CD14-positive monocyte (primary cell): Measurements from ENCODE around the gene PREP. TPM values are rescaled to one million over a fixed set of nuclear protein-coding genes. Genes with fewer than 3 reads are reported as not detected.
"Not testable (repeated sequence)": the region's sequence is repeated elsewhere in the genome, so short reads cannot be mapped to it uniquely, and the experiment has no call there.

Experiments
- DNase-seq, 3 donors: peaks; one replicate each; pipeline ENCODE4 v3.0.0-alpha.2; 2011 to 2022
- H2AFZ ChIP-seq: 2 replicates; pipeline ENCODE4 v1.6.0; 2012; ENCODE audit warnings: mild to moderate bottlenecking, low read depth, low read length, inconsistent platforms; ENCODE audit not compliant: insufficient read depth, poor library complexity, severe bottlenecking
- H3K27ac ChIP-seq, 2 donors: 1 replicate in 1 of 2; 2 replicates in 1 of 2; pipeline ENCODE4 v1.5.1; 2012 to 2013; ENCODE audit warnings: low read length in 2 of 2, control low read depth in 1 of 2, inconsistent platforms in 1 of 2, low read depth in 1 of 2, mild to moderate bottlenecking in 1 of 2
- H3K27me3 ChIP-seq, 2 donors: one replicate each; pipeline versions ENCODE4 v1.6.0 to v1.6.1; 2011 to 2013; ENCODE audit warnings: low read length in 2 of 2; ENCODE audit not compliant: control insufficient read depth in 2 of 2, insufficient read depth in 2 of 2
- H3K36me3 ChIP-seq, 2 donors: replicated peaks in 1 of 2; 1 replicate in 1 of 2; 2 replicates in 1 of 2; pipeline versions ENCODE4 v1.5.1 to v1.6.1; 2012 to 2013; ENCODE audit warnings: low read length in 2 of 2, control low read depth in 1 of 2, inconsistent platforms in 1 of 2, mild to moderate bottlenecking in 1 of 2; ENCODE audit not compliant: insufficient read depth in 2 of 2, control insufficient read depth in 1 of 2
- H3K4me1 ChIP-seq, 2 donors: 1 replicate in 1 of 2; 2 replicates in 1 of 2; pipeline versions ENCODE4 v1.5.1 to v1.6.1; 2012 to 2013; ENCODE audit warnings: low read length in 2 of 2, control low read depth in 1 of 2, inconsistent platforms in 1 of 2, mild to moderate bottlenecking in 1 of 2, moderate library complexity in 1 of 2; ENCODE audit not compliant: insufficient read depth in 2 of 2, control insufficient read depth in 1 of 2
- H3K4me2 ChIP-seq: replicated peaks from 2 replicates; pipeline ENCODE3; 2012; ENCODE audit warnings: low read length, moderate library complexity, mild to moderate bottlenecking; ENCODE audit not compliant: poor library complexity, severe bottlenecking; ENCODE audit errors: extremely low read depth
- H3K4me3 ChIP-seq, 3 experiments: fragments of 200-600 bp in 1 of 3; sonication (generic) in 1 of 3; replicated peaks in 1 of 3; 1 replicate in 2 of 3; 2 replicates in 1 of 3; pipeline ENCODE4 v1.5.1; 2011 to 2013; ENCODE audit warnings: low read length in 3 of 3, mild to moderate bottlenecking in 3 of 3, control low read depth in 2 of 3, low read depth in 2 of 3, inconsistent platforms in 1 of 3, moderate library complexity in 1 of 3
- H3K79me2 ChIP-seq: 2 replicates; pipeline ENCODE4 v1.6.0; 2012; ENCODE audit warnings: mild to moderate bottlenecking, control low read depth, inconsistent platforms, low read length, moderate library complexity; ENCODE audit not compliant: insufficient read depth
- H3K9ac ChIP-seq: 2 replicates; pipeline ENCODE4 v1.6.0; 2017; ENCODE audit warnings: low read length, mild to moderate bottlenecking; ENCODE audit not compliant: insufficient read depth, poor library complexity, severe bottlenecking
- H3K9me3 ChIP-seq, 2 donors: replicated peaks in 1 of 2; 1 replicate in 1 of 2; 2 replicates in 1 of 2; pipeline versions ENCODE4 v1.5.1 to v1.6.1; 2012 to 2013; ENCODE audit warnings: low read length in 2 of 2, control low read depth in 1 of 2; ENCODE audit not compliant: control insufficient read depth in 1 of 2, insufficient read depth in 1 of 2
- H4K20me1 ChIP-seq: 2 replicates; pipeline ENCODE4 v1.6.0; 2012; ENCODE audit warnings: mild to moderate bottlenecking, low read length, control low read depth, moderate library complexity; ENCODE audit not compliant: insufficient read depth
- H3K27ac Mint-ChIP-seq, 7 donors: one replicate each; pipeline ENCODE4 v1.8.0; 2020; ENCODE audit warnings: mild to moderate bottlenecking in 7 of 7, mixed read lengths in 7 of 7, moderate library complexity in 6 of 7, inconsistent platforms in 2 of 7
- H3K27me3 Mint-ChIP-seq, 3 donors: one replicate each; pipeline ENCODE4 v1.8.0; 2021 to 2022; ENCODE audit warnings: low read depth in 3 of 3, mild to moderate bottlenecking in 3 of 3, mixed read lengths in 3 of 3, moderate library complexity in 3 of 3, inconsistent platforms in 1 of 3
- H3K36me3 Mint-ChIP-seq, 2 donors: one replicate each; pipeline ENCODE4 v1.8.0; 2020; ENCODE audit warnings: mixed read lengths in 2 of 2, inconsistent platforms in 1 of 2, mild to moderate bottlenecking in 1 of 2
- H3K4me1 Mint-ChIP-seq: one replicate; pipeline ENCODE4 v1.8.0; 2020; ENCODE audit warnings: mild to moderate bottlenecking, mixed read lengths
- H3K4me3 Mint-ChIP-seq, 2 donors: one replicate each; pipeline ENCODE4 v1.8.0; 2020; ENCODE audit warnings: mild to moderate bottlenecking in 2 of 2, mixed read lengths in 2 of 2, moderate library complexity in 1 of 2
- H3K9me3 Mint-ChIP-seq, 7 donors: one replicate each; pipeline ENCODE4 v1.8.0; 2020 to 2022; ENCODE audit warnings: mixed read lengths in 7 of 7, mild to moderate bottlenecking in 6 of 7, moderate library complexity in 6 of 7, inconsistent platforms in 2 of 7
- WGBS: methylation state at CpG from one replicate; pipeline ENCODE4 v1.1.5; 2013; ENCODE audit warnings: missing lambda C conversion rate; ENCODE audit not compliant: insufficient coverage; 5-methylcytosine and 5-hydroxymethylcytosine counted together
- intact Hi-C, 2 donors: fragments of 100-400 bp; cut with micrococcal nuclease; formaldehyde crosslinking; loops; one replicate each; pipeline versions ENCODE4 v1.15.0 to v1.15.1; 2023
- polyA plus RNA-seq, 3 donors: library from polyadenylated mRNA; depleted of rRNA in 1 of 3; unstranded in 2 of 3; stranded (reverse) in 1 of 3; fragments of 300-500 nt in 2 of 3; fragments of >200 nt in 1 of 3; fragmentation: Illumina TruSeq in 2 of 3; gene quantifications; 1 replicate in 2 of 3; 2 replicates in 1 of 3; pipeline ENCODE4 v1.2.3, GENCODE V29; 2012 to 2021
- TF ChIP-seq, protein P1 (sequence below): fragments of 200-600 bp; IDR thresholded peaks from one replicate; pipeline ENCODE4 v1.8.0; 2022; ENCODE audit warnings: antibody characterized with exemption, mild to moderate bottlenecking

The PREP gene
- polyA plus RNA-seq, 3 donors, result 21.4 to 40.8 (median 30.7) TPM

DNA sequence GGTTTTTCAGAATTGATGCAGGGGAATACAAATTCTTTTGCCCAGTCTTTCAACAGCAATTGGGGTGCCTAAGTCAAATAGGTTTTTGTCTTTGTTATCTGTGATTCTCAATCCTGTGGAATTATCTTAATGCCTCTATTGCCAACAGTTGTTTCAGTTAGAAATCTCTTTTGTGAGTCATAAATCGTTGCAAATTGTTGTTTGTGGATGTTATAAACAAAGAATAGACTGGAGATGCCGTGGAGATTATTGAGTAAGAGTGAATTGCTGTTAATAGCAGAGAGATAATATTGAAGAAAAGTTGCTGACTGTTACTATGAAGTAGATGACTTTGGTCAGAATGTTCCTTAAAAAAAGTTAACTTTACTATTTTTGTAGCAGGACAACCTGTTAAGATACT lies 159.4 kb downstream of the PREP start:
- H3K9ac ChIP-seq, result no peak overlapping the region
- no peaks in the 10 kb centered on the region for H3K4me1 ChIP-seq
- H3K27ac Mint-ChIP-seq, result no peak overlapping the region
- H3K4me3 Mint-ChIP-seq, result no peak overlapping the region
- H3K36me3 Mint-ChIP-seq, result no peaks in the 10 kb centered on the region
- H4K20me1 ChIP-seq, result no peaks in the 10 kb centered on the region
- no peaks in the 10 kb centered on the region for H3K27me3 ChIP-seq
- WGBS, result no CpG with 5 or more reads among the region's 2 CpGs
- no peaks in the 10 kb centered on the region for H3K36me3 ChIP-seq
- no peaks in the 10 kb centered on the region for H3K79me2 ChIP-seq
- H3K4me3 ChIP-seq, result no peak overlapping the region
- H3K4me2 ChIP-seq, result no peak overlapping the region
- no peak overlapping the region for H3K27ac ChIP-seq
- TF ChIP-seq, protein P1, sequence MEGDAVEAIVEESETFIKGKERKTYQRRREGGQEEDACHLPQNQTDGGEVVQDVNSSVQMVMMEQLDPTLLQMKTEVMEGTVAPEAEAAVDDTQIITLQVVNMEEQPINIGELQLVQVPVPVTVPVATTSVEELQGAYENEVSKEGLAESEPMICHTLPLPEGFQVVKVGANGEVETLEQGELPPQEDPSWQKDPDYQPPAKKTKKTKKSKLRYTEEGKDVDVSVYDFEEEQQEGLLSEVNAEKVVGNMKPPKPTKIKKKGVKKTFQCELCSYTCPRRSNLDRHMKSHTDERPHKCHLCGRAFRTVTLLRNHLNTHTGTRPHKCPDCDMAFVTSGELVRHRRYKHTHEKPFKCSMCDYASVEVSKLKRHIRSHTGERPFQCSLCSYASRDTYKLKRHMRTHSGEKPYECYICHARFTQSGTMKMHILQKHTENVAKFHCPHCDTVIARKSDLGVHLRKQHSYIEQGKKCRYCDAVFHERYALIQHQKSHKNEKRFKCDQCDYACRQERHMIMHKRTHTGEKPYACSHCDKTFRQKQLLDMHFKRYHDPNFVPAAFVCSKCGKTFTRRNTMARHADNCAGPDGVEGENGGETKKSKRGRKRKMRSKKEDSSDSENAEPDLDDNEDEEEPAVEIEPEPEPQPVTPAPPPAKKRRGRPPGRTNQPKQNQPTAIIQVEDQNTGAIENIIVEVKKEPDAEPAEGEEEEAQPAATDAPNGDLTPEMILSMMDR, result no peak
- DNase-seq, result no peak
- peaks cover 0 to 7% of the 10 kb centered on the region in 2 donors for H3K9me3 ChIP-seq
- intact Hi-C loops, result no loop called here
- no peak overlapping the region for H2AFZ ChIP-seq
- no peaks in the 10 kb centered on the region for H3K4me1 Mint-ChIP-seq
- peaks cover 3 to 5% (median 3%) of the 10 kb centered on the region in 3 donors for H3K27me3 Mint-ChIP-seq
- peaks cover 3 to 15% (median 10%) of the 10 kb centered on the region in 7 donors for H3K9me3 Mint-ChIP-seq

DNA sequence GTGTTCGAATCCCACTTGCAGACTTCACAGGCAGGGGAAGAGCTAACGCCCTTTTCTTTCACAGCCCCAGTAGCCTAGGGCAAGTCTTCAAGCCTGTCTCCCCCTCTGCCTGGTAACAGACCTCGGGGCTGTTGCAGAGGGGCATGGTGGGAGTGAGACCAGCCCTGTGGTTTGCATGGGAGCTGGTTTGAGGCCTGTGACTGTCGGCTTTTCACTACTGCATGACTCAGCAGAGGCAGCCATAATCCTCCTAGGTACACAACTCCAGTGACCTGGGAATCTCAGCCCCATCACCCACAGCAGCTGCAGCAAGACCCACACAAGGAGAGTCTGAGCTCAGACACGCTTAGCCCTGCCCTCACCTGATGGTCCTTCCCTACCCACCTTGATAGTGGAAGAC lies 167.7 kb downstream of the PREP start:
- TF ChIP-seq, protein P1, result no peak
- Mint-ChIP-seq H3K27ac (no peak overlapping the region), H3K4me1 (no peaks in the 10 kb centered on the region), H3K4me3 (no peak overlapping the region), H3K27me3 (peaks cover 0 to 5% (median 4%) of the 10 kb centered on the region in 3 donors), H3K9me3 (peaks cover 16 to 35% (median 22%) of the 10 kb centered on the region in 7 donors), H3K36me3 (no peaks in the 10 kb centered on the region)
- Histone ChIP-seq H3K4me1 (no peaks in the 10 kb centered on the region), H3K4me2 (no peak overlapping the region), H3K9me3 (peaks cover 13 to 28% of the 10 kb centered on the region in 2 donors), H3K4me3 (no peak overlapping the region), H3K9ac (no peak overlapping the region), H2AFZ (no peak overlapping the region), H3K36me3 (no peaks in the 10 kb centered on the region), H3K27ac (no peak overlapping the region), H3K27me3 (no peaks in the 10 kb centered on the region), H4K20me1 (no peaks in the 10 kb centered on the region), H3K79me2 (no peaks in the 10 kb centered on the region)
- intact Hi-C loops, result no loop called here
- DNase-seq, result no peak
- 100% methylated on average over 3 of the region's 5 CpGs for WGBS

DNA sequence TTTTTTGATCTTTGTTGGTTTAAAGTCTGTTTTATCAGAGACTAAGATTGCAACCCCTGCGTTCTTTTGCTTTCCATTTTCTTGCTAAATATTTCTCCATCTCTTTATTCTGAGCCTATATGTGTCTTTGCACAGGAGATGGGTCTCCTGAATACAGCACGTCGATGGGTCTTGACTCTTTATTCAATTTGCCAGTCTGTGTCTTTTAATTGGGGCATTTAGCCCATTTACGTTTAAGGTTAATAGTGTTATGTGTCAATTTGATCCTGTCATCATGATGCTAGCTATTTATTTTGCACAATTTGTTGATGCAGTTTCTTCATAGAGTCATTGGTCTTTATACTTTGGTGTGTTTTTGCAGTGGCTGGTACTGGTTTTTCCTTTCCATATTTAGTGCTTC lies 171.1 kb downstream of the PREP start:
- H3K4me3 Mint-ChIP-seq, H3K4me1 ChIP-seq, H3K79me2 ChIP-seq, H3K4me1 Mint-ChIP-seq, H3K27ac Mint-ChIP-seq, H3K4me2 ChIP-seq, H3K9ac ChIP-seq, H2AFZ ChIP-seq, H3K4me3 ChIP-seq, DNase-seq, H3K27me3 Mint-ChIP-seq, H3K36me3 ChIP-seq, H3K36me3 Mint-ChIP-seq, H3K27ac ChIP-seq, H4K20me1 ChIP-seq, intact Hi-C loops, H3K27me3 ChIP-seq: not testable (repeated sequence)
- WGBS, result 82% methylated on average over 2 of the region's 4 CpGs
- H3K9me3 Mint-ChIP-seq, result peaks cover 14 to 31% (median 22%) of the 10 kb centered on the region in 7 donors
- peaks cover 13 to 28% of the 10 kb centered on the region in 2 donors for H3K9me3 ChIP-seq
